Measurements from ENCODE around the gene KIAA1217.

Gene KIAA1217

DNA sequence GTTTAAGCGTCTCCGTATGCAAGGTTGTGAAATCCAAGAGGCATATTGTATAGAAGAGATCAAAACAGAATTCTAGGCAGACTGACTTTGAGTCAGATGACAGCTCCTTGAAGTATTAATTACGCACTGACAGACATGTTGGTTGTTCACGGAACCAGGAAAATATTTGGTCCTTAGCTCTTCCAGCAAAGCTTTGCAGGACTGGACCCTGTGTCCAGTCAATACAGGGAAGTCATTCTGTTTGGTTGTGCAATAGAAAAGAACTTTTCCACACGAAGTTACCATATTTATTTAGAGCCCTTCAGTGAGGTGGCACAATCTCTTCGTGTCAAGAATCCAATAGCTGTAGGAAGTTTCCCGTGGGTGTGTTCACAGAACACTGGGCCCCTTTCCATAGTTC is 309.5 kb downstream of the KIAA1217 start:
- DNase-seq: no peak

DNA sequence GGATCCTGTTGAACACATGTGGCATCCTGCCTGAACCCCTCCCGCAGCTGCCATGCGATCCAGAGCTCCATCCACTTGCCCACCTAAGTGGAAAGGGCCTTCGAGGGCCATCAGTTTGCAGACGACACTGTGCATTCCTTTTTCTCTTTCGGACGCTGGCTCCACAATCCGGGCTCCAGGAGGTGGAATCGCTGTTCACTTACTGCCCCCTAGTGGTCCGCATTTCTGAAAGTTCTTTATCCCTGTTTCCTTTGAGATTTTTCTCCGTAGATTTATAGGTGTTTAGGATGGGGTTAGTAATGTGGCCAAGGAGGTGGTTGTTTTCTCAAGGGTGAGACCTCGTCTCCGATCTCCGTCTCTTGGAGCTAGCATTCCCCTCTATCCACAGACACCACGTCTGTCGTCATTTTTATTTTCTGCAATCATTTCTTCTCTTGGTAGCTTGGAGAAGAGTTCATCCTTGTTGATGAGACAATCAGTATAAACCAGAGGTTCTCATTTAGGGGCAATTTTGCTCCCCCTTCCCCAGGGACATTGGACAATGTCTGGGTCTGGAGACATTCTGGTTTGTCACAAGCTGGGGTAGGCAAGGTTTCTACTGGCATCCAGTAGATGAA is 310.2 kb downstream of the KIAA1217 start:
- peak in 2 of 3 experiments; percentile 30 to 57 for DNase-seq

DNA sequence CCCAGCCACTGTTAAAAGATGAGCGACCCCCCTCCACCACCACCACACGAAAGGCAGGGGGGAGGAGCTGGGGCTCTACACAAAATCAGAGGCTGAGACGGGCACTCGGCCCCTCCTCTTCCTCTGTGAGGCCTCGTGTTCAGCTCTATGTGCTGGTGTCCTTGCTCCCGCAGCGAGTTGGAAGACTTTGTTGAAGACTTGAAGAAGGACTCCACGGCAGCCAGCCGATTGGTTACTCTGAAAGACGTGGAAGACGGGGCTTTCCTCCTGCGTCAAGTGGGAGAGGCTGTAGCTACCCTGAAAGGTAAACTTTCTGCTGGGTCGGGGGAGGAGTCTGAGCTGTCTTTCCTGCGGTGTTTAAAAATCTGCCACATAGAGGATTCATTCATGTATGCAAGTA is 311.0 kb downstream of the KIAA1217 start:
- peak in 2 of 3 experiments; percentile 5 to 12 for DNase-seq

DNA sequence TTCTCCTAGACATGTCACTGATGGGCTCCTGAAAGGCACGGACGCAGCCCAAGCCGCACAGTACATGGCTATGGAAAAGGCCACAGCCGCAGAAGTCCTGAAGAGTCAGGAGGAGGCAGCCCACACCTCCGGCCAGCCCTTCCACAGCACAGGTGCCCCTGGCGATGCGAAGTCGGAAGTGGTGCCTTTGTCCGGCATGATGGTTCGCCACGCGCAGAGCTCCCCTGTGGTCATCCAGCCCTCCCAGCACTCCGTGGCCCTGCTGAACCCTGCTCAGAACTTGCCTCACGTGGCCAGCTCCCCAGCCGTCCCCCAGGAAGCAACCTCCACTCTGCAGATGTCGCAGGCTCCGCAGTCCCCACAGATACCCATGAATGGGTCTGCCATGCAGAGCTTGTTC is 315.4 kb downstream of the KIAA1217 start:
- DNase-seq: no peak

DNA sequence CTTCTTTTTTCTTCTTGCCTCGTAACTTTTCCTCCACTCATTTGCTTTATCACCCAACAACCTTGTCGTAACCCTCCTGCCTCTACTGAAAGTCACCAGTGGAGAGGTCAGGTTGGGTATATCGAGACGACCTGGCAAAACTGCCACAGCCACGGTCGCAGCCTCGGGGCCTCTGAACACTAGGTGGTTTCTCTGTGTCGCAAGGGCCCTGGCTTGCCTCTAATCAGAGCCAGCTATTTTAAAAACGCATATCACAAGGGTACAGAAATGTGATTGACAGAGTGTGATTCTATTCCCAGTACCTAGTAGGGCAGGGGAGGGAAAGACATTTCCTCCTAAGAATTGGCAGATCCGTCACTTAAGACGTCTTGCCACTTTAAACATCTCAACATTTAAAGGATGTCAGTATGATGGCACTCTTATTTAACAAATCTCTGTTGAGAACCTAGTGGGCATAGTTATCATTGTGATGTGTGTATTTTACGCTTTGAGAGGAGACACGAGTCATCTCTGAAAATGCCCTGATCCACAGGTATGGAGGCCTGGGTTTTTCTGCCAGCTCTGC is 317.2 kb downstream of the KIAA1217 start:
- DNase-seq: no peak

DNA sequence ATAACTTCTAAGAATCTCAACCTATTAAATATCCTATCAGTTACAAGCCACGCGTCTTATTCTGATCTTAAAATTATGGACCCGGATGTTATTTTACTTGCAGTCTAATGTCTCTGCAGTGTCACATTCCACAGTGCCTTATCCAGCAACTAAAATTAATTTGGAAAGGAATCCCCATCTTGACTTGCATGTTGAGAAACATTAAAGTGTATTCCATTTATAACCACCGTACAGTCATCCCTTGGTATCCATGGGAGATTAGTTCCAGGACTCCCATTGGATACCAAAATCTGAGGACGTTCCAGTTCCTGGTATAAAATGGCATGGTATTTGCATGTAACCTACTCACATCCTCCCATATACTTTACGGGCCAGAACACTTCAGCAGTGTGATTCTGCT is 320.0 kb downstream of the KIAA1217 start:
- DNase-seq: no peak

DNA sequence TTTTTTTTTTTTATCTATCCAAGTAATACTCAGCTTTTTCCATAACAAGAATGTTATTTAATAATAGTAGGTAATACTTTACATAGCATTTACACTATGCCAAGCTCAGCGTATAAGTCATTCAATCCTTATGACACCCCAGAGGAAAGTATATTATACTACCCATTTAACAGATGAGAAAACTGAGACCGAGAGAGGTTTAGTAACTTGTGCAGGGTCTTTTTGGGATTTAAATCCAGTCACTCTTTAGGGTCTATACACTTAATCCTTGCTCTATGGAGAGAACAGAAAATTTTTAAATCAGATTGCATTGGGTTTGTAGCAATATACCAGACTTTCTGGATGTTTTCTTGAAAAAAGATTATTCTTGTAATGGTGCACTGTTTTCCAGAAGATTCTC is 322.5 kb downstream of the KIAA1217 start:
- DNase-seq: no peak

DNA sequence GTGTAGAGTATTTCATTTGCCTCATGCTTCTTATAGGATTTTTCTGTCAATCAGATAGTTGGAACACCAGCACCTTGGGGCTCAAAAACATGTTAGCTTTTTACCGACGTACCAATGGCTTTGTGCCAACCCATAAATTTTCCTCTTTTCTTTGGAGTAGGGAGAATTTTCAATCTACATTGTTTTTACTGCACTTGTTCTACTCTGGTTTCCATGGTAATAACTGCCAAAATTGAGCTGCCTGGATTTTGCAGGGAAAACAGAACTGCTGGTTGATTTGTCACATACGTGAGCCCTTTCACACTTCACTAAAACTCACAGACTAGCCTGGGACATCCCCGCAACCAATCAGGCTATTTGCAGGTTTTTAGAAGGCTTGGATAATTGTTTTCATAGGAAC is 325.0 kb downstream of the KIAA1217 start:
- DNase-seq: peak in 1 of 3 experiments; percentile 1

DNA sequence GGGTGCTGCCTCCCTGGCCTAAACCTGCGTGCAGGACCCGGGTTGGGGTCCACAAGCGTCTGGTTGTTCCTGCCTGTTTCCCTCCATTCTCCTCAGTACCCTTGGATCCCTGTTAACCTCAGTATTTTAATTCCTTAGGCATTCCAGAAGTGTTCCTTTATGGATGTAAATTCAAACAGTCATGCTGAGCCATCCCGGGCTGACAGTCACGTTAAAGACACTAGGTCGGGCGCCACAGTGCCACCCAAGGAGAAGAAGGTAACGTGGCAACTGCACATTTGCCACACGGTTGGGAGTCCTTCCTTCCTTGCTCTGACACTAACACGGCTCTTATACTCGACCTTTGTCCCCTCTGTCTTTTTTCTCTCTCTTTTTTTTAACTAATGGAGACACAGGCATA is 327.7 kb downstream of the KIAA1217 start:
- no peak for DNase-seq

DNA sequence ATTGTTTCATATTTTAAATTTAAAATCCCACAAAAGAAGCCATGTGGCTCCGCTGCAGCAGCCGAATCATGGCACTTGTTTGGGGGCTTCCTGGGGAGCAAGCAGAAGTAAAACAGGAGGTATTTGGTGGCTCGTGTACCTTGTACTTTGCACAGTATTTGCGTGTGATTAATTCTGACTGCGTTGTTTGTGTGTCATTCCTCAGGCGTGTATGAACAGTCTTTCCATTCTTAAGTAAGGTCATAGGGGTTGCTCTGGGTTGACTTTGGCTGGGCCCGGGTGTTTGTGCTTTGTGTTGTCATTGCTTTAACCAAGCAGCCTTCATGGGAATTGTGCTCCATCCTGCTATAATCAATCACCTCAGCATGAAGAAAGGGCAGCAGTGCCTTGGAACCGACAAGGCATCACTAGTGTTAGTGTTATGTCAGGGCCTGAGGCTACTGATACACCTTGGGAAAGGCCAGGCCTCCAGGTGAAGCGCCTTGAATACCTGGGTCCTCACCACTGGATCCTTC is 332.4 kb downstream of the KIAA1217 start:
- no peak for DNase-seq

DNA sequence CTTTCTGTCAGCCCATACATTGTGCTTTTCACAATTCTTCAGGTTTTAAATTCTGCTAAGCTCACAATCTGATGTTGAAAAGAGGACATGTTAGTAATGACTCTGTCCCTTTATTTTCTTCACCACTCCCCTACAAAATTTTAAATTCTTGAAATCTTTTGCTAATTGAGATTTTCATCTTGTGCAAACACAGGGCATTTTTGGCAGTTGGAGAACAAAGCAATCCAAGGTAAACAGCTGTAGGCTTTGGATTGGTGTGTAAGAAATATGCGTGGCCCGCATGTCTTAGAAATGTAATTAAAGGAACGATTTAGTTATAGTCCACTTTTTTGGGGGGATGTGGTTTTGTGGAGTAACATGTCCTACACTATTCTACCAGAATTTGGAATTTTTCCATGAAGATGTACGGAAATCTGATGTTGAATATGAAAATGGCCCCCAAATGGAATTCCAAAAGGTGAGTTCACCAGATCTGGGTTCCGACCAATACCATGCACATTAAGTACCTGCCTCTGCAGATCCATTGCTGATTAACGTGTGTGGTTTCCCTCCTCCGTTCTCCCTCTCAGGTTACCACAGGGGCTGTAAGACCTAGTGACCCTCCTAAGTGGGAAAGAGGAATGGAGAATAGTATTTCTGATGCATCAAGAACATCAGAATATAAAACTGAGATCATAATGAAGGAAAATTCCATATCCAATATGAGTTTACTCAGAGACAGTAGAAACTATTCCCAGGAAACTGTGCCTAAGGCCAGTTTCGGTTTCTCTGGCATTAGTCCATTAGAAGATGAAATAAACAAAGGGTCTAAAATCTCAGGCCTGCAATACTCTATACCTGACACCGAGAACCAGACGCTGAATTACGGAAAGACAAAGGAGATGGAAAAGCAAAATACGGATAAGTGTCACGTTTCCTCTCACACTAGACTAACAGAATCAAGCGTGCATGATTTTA is 333.7 kb downstream of the KIAA1217 start:
- no peak for DNase-seq

DNA sequence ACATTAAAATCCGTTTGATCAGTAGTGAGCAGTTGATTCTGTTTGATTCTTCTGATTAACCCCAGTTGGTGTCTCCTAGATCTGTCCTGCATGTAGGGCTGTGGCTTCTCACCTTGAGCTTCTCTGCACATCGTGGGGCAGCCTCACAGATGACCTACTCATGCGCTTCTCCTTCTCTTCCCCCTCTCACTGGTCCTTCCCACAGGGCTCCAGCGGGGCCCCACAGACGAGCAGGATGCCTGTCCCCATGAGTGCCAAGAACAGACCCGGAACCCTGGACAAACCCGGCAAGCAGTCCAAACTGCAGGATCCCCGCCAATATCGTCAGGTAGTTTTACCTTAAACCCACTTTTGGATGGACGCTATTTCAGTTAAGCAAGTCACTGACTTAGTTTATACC is 335.8 kb downstream of the KIAA1217 start:
- no peak for DNase-seq

DNA sequence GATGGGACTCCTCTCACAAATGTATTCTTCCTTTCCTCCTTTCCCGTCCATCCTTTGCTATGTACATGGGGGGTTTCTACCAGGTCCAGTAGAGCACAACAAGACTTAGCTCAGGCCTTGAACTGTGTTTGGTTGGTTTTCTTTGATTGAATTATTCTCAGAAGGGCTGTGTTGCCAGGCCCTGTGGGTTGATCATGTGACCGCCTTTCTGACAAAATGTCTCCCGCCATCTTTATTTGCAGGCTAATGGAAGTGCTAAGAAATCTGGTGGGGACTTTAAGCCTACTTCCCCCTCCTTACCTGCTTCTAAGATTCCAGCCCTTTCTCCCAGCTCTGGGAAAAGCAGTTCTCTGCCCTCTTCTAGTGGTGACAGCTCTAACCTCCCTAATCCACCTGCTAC is 336.6 kb downstream of the KIAA1217 start:
- no peak for DNase-seq

DNA sequence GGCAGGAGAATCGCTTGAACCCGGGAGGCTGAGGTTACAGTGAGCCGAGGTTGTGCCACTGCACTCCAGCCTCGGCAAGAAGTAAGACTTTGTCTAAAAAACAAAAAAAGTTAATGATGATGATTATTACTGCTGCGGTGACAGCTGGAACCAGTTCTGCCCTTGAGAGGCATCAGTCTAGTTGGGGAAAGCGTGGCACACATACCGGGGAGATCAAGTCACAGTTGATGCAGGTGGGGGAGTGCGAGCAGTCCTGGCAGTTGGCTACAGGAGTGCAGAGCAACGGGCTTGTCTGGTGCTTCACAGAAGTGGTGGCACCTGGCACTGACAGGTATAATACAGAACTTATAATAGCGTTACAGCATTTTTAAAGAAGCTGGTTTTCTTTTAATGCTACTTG is 341.7 kb downstream of the KIAA1217 start:
- DNase-seq: no peak

DNA sequence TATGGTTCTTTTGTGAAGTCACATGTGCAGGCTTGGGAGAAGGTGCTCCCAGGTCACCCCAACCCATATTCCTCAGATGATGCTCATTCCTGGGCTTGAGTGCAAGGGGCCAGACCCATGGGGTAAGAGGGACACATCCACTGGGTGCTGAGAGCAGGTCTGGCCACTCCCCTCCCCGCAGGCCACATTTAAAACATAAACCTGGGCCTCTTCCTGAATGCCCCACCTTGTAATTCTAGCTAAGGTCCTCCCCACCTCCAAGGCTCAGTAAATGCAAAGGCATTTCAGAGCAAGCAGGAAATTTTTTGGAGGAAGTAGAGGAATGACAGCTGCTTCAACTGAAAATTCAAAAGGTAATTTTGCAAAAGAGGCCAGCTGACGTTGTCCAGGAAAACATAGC is 342.2 kb downstream of the KIAA1217 start:
- DNase-seq: no peak

DNA sequence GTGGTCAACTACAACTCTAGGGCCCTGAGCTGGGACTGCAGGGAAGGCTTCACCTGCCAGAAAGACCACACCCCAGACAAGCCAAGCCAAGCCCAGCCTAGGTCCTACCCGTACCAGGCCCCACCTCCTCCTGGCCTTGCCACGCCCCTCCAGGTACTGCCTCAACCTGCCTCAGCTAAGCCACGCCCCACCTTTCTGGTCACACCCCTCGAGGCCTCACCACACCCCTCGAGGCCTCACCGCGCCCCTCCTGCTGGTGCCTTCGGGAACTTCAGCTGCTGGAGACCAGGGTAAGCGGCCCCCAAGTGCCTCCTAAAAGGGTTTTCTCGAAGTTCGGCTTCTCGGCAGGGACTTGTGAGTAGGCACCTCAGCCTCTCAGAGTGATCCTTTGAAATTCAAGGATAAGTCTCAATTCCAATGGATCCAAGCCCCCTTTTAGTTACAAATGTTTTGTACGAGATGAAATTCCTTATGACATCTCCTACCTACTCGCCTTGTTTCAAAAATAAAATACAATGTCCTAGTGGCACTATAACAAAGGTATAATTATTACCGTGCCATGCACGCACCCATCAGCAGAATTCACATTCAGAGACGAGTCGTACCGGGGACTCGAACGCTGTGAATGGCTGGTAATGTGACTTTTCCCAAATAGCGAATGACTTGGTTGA is 343.5 kb downstream of the KIAA1217 start:
- peak in 1 of 3 experiments; percentile 10 for DNase-seq

DNA sequence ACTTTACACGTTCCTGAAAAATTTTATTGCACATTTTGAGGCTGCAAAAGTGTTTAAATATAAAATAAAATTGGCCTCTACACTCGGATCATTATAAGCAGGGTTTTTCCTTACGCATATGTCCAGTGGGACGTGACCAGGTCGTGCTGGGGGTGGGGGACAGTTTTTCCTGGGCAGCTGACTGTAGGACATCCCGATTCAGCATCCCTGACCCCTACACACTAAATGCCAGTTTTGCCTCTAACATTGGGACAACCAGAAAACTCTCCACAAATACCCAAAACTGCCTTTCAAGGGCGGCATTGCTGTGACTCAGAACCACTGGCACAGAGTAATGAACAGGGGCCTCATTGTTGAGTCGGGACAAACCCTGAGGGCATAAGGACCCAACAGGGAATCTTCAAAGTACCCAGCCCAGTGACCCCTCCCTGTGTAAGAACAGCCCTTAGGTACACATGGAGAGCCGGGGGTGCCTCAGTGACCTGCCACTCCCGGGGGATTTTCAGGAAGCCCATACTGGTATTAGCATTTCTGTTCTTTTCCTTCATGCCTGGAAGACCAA is 344.2 kb downstream of the KIAA1217 start:
- no peak for DNase-seq

DNA sequence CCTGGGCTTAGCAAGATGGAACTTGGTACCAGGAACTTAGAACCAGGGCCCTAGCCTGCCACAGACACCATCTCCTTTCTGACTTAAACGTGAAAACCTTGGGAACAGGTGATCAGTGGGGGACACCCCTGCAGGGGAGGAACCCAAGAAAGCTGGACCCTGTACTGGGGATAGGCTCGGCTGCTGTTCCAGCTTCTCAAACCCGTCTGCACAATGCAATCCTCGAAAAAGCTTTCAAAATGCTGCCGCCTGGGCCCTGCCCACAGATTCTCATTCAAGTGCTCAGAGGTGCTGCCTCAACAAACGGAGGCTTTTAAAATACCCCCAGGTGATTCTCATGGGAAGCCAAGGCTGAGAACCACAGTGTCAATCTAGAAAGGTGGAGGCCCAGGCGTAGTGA is 345.1 kb downstream of the KIAA1217 start:
- no peak for DNase-seq

DNA sequence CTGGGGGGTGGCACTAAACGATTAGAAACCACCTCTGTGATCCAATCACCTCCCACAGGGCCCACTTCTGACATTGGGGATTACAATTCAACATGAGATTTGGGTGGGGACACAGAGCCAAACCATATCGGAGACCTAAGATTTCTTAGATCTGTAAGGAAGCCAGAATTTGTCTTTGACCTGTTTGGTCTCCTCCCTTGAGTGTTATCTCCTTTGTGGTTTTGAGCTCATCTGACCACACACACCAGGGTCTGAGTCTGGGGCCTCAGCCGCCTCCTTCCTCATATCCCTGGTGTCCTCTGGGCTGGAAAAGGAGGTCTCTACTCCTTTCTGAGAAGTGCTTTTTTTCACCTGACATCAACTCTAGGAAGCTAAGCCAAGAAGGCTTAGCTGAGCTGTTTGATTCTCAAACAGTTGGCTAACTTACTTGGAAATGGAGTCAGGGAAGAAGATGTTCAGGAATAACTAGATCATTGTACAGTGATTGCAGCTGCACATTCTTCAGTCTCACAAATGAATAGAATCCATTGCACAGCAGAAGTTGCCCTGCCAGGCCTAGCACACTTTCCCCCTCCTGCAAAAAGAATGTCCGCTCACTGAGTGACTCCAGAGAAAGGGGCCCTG is 347.3 kb downstream of the KIAA1217 start:
- DNase-seq: no peak

DNA sequence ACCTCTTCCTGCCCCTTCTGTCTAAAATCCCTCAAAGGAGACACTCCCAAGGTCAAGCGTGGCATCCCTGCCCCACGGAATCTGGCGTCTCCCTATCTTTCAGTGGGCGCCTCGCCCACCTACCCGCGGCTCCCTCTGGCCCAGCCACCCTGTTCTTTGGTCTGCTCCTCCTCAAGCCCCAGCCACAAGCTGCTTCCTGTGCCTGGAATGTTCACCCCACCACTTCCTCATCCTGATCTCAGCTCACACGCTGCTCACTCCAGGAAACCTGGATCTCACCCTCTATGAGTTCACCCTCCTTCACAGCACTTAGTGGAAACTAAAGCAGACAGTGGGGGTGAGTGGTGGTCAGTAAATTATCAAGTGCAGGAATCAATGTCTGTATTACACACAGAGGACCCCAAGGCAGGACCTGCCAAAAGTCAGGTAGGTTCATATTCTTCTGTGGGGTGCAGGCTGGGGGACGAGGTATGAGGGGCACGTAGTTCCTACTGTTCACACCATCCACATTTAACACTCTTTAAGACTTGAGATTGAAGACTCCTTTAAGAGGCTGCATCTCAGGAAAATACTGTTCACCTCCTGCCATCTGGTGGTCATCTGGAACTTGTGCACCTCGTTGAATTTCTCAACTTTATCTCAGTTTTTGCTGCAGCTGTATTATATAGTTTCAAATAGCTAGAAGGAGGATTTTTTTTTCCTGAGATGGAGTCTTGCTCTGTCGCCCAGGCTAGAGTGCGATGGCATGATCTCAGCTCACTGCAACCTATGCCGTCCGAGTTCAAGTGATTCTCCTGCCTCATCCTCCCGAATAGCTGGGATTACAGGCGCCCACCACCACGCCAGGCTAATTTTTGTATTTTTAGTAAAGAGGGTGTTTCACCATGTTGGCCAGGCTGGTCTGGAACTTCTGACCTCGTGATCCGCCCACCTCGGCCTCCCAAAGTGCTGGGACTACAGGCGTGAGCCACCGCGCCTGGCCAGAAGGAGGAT is 348.1 kb downstream of the KIAA1217 start:
- DNase-seq: peak in 2 of 3 experiments; percentile 10 to 30

DNA sequence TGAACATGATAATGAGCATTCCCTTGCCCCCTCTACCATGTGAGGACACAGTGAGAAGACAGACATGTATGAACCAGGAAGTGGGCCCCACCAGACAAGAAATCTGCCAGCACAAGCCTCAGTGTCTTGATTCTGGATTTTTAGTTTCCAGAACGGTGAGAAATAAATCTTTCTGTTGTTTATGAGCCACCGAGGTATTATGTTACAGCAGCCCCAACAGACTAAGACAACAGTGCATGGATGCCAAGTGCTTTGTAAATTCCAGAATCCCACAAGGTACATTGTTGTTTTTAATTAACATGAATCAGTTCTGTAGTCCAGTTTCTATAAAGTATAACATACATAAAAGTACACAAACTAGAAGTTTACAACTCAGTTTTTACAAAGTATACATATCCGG is 352.5 kb downstream of the KIAA1217 start:
- DNase-seq: no peak
